Measurements from ENCODE around the gene XYLB. TPM values are rescaled to one million over a fixed set of nuclear protein-coding genes. Genes with fewer than 3 reads are reported as not detected.

XYLB gene
- polyA plus RNA-seq, 1 donor from 2014 or later = 0.50 TPM

DNA sequence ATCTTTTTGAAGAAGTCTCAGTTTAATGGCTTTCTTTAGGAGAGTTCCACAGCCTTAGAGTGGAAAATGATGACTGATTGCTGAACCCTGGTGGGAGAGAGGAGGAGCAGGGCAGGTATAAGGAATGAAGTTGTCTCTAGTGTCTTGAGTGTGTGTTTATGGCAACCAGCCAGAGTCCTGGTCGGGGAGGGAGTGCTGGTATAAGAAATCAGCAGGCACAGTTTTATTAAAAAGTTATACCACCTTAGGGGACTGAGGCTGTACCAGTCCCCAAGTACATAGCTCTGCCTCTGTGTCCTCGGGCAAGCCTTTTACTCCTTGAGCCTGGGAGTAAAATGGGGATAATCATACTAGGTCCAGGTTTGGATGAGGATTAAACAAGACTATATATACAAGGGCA, 34.6 kb upstream of the XYLB start:
- Histone ChIP-seq H3K9me2 (ENCODE audit: insufficient read depth, low read length) (no peaks in the 10 kb centered on the region), H3K27ac (ENCODE audit: low read length) (no peak overlapping the region), H3K36me3 (ENCODE audit: insufficient read depth, low read length) (no peaks in the 10 kb centered on the region), H3K4me3 (ENCODE audit: low read length) (no peak overlapping the region), H2AFZ (ENCODE audit: low read depth, low read length) (no peak overlapping the region), H3K9me3 (ENCODE audit: low read length) (no peaks in the 10 kb centered on the region), H3K9ac (ENCODE audit: low read length) (no peak overlapping the region), H3K79me2 (replicated peaks; ENCODE audit: insufficient read depth, low read length) (no peaks in the 10 kb centered on the region), H4K20me1 (ENCODE audit: insufficient read depth) (no peaks in the 10 kb centered on the region), H3K27me3 (ENCODE audit: insufficient read depth, low read depth, low read length) (no peaks in the 10 kb centered on the region), H3K4me2 (ENCODE audit: low read length) (no peak overlapping the region), H3F3A (ENCODE audit: insufficient read depth, low read length, poor library complexity, severe bottlenecking) (no peaks in the 10 kb centered on the region)
- TF ChIP-seq EZH2 (IDR thresholded peaks at IDR 0.05; ENCODE audit: borderline replicate concordance, insufficient read depth, low read length, poor library complexity, severe bottlenecking) (no peak), EP300 (conservative IDR thresholded peaks at IDR 0.05; ENCODE audit: poor library complexity, severe bottlenecking) (no peak), POLR2AphosphoS5 (IDR thresholded peaks at IDR 0.05) (no peak)

DNA sequence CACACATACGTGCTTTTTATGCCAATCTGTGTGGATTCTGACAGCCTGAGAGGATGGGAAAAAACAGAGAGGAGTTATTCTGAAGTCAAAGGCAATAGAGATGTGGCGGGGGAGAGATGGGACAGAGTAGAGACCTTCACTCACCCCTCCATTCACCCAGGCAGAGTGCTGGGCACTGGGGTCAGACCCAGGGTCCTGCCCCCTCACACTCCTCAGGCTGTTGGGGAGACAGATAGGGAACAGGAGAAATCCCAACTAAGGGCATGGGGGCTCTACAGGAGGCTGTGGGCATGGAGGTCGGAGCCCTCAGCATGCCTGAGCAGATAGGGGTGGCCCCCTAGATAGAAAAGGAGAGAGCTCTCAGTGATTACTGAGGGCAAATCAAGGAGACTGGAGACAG, 34.2 kb upstream of the XYLB start:
- H3F3A ChIP-seq (ENCODE audit: insufficient read depth, low read length, poor library complexity, severe bottlenecking) = no peaks in the 10 kb centered on the region
- no peaks in the 10 kb centered on the region for H3K79me2 ChIP-seq (replicated peaks; ENCODE audit: insufficient read depth, low read length)
- no peaks in the 10 kb centered on the region for H3K27me3 ChIP-seq (ENCODE audit: insufficient read depth, low read depth, low read length)
- H3K27ac ChIP-seq (ENCODE audit: low read length) = no peak overlapping the region
- H3K9me2 ChIP-seq (ENCODE audit: insufficient read depth, low read length) = no peaks in the 10 kb centered on the region
- H4K20me1 ChIP-seq (ENCODE audit: insufficient read depth) = no peaks in the 10 kb centered on the region
- no peak overlapping the region for H2AFZ ChIP-seq (ENCODE audit: low read depth, low read length)
- no peaks in the 10 kb centered on the region for H3K36me3 ChIP-seq (ENCODE audit: insufficient read depth, low read length)
- no peaks in the 10 kb centered on the region for H3K9me3 ChIP-seq (ENCODE audit: low read length)
- no peak for TF ChIP-seq EP300 (conservative IDR thresholded peaks at IDR 0.05; ENCODE audit: poor library complexity, severe bottlenecking)
- TF ChIP-seq, protein P1, sequence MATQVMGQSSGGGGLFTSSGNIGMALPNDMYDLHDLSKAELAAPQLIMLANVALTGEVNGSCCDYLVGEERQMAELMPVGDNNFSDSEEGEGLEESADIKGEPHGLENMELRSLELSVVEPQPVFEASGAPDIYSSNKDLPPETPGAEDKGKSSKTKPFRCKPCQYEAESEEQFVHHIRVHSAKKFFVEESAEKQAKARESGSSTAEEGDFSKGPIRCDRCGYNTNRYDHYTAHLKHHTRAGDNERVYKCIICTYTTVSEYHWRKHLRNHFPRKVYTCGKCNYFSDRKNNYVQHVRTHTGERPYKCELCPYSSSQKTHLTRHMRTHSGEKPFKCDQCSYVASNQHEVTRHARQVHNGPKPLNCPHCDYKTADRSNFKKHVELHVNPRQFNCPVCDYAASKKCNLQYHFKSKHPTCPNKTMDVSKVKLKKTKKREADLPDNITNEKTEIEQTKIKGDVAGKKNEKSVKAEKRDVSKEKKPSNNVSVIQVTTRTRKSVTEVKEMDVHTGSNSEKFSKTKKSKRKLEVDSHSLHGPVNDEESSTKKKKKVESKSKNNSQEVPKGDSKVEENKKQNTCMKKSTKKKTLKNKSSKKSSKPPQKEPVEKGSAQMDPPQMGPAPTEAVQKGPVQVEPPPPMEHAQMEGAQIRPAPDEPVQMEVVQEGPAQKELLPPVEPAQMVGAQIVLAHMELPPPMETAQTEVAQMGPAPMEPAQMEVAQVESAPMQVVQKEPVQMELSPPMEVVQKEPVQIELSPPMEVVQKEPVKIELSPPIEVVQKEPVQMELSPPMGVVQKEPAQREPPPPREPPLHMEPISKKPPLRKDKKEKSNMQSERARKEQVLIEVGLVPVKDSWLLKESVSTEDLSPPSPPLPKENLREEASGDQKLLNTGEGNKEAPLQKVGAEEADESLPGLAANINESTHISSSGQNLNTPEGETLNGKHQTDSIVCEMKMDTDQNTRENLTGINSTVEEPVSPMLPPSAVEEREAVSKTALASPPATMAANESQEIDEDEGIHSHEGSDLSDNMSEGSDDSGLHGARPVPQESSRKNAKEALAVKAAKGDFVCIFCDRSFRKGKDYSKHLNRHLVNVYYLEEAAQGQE (IDR thresholded peaks at IDR 0.05; ENCODE audit: borderline replicate concordance) = no peak
- TF ChIP-seq EZH2 (IDR thresholded peaks at IDR 0.05; ENCODE audit: borderline replicate concordance, insufficient read depth, low read length, poor library complexity, severe bottlenecking) = no peak
- TF ChIP-seq MXI1 (conservative IDR thresholded peaks at IDR 0.05; ENCODE audit: poor library complexity, severe bottlenecking) = no peak
- TF ChIP-seq, protein P2, sequence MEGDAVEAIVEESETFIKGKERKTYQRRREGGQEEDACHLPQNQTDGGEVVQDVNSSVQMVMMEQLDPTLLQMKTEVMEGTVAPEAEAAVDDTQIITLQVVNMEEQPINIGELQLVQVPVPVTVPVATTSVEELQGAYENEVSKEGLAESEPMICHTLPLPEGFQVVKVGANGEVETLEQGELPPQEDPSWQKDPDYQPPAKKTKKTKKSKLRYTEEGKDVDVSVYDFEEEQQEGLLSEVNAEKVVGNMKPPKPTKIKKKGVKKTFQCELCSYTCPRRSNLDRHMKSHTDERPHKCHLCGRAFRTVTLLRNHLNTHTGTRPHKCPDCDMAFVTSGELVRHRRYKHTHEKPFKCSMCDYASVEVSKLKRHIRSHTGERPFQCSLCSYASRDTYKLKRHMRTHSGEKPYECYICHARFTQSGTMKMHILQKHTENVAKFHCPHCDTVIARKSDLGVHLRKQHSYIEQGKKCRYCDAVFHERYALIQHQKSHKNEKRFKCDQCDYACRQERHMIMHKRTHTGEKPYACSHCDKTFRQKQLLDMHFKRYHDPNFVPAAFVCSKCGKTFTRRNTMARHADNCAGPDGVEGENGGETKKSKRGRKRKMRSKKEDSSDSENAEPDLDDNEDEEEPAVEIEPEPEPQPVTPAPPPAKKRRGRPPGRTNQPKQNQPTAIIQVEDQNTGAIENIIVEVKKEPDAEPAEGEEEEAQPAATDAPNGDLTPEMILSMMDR (IDR thresholded peaks at IDR 0.05; ENCODE audit: poor library complexity, severe bottlenecking) = no peak
- TF ChIP-seq RAD21 (conservative IDR thresholded peaks at IDR 0.05) = no peak
- no peak for TF ChIP-seq TAF1 (IDR thresholded peaks at IDR 0.05; ENCODE audit: low read depth)
- no peak overlapping the region for H3K4me3 ChIP-seq (ENCODE audit: low read length)
- H3K9ac ChIP-seq (ENCODE audit: low read length) = no peak overlapping the region
- H3K4me2 ChIP-seq (ENCODE audit: low read length) = no peak overlapping the region

DNA sequence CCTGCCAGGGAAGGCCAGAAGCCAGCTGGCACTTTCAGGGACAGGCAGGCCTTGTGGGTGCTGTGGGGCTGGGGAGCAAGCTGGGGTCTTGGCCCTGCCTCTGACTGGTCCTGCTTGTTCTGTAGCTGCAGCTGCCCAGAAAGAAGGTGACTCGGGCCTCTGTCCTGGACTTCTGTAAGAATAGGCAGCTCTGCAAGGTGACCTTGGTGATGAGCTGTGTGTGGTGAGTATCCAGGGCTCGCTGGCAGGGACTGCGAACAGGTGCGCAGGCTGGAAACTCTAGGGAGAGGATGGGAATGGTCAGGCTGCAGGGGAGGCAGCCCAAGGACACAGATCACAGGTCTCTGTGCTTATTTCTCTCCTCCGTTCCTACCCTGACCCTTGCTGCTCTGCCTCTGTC, 33.3 kb upstream of the XYLB start:
- no peaks in the 10 kb centered on the region for H3K9me3 ChIP-seq (ENCODE audit: low read length)
- no peak overlapping the region for H3K4me2 ChIP-seq (ENCODE audit: low read length)
- no peaks in the 10 kb centered on the region for H3K36me3 ChIP-seq (ENCODE audit: insufficient read depth, low read length)
- no peaks in the 10 kb centered on the region for H3F3A ChIP-seq (ENCODE audit: insufficient read depth, low read length, poor library complexity, severe bottlenecking)
- H3K9me2 ChIP-seq (ENCODE audit: insufficient read depth, low read length) = no peaks in the 10 kb centered on the region
- no peak overlapping the region for H2AFZ ChIP-seq (ENCODE audit: low read depth, low read length)
- H3K9ac ChIP-seq (ENCODE audit: low read length) = no peak overlapping the region
- H3K4me3 ChIP-seq (ENCODE audit: low read length) = no peak overlapping the region
- no peak for TF ChIP-seq RAD21 (conservative IDR thresholded peaks at IDR 0.05)
- TF ChIP-seq TAF1 (IDR thresholded peaks at IDR 0.05; ENCODE audit: low read depth) = no peak
- no peak for TF ChIP-seq SMC3 (conservative IDR thresholded peaks at IDR 0.05; ENCODE audit: poor library complexity)
- H4K20me1 ChIP-seq (ENCODE audit: insufficient read depth) = no peaks in the 10 kb centered on the region
- H3K79me2 ChIP-seq (replicated peaks; ENCODE audit: insufficient read depth, low read length) = no peaks in the 10 kb centered on the region
- no peaks in the 10 kb centered on the region for H3K27me3 ChIP-seq (ENCODE audit: insufficient read depth, low read depth, low read length)
- no peak overlapping the region for H3K27ac ChIP-seq (ENCODE audit: low read length)
